ENCODE results near the gene TRABD.
A peak's percentile ranks its signal among the peaks of the same experiment; 100 is the strongest.
"Not testable (repeated sequence)": the region's sequence is repeated elsewhere in the genome, so short reads cannot be mapped to it uniquely, and the experiment has no call there.

TRABD gene

GRCh38 chr22:50185375-50186087, at the start of gene TRABD:
TSS of gene TRABD (plus strand) at chr22:50185913. CDS start at chr22:50193061, 7,148 bp downstream.
- peak; percentile 78 to 80 for DNase-seq

GRCh38 chr22:50136581-50137015, 49.1 kb upstream of the TRABD start:
- DNase-seq, result no peak

- not testable (repeated sequence) for DNase-seq
Observed at GRCh38 chr22:50137277-50137676, 48.4 kb upstream of the TRABD start.

DNA sequence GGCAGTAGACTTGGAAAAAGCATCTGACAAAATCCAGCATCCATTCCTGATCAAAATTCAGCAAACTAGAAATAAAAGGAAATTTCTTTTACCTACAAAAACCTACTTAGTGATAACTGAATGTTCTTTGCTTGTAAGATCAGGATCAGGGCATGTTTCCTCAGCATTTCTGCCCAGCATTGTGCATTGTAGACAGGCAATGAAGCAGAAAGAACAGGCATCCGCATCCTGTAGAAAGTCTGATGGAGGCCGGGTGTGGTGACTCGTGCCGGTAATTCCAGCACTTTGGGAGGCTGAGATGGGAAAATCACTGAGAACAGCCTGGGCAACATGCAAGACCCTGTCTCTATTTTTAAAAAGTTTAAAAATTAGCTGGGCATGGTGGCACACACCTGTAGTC, 47.7 kb upstream of the TRABD start:
- DNase-seq, result no peak

DNA sequence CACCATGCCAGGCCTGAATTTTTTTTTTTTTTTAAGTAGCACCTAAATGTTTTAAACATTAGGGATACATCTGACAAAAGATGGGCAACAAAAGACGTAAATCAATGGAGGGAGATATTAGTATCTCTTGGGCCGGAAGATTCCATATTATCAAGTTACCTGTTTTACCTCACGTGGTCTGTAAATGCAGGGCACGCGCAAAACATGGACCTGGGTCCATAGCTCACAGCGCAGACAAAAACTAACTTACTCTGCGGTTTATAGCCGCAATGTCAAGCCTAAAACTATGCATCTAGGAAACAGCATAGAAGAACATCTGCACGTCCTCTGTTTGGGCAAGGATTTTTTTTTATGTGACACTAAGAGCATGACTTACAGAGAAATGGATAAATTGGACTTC, 46.7 kb upstream of the TRABD start:
- no peak for DNase-seq

DNA sequence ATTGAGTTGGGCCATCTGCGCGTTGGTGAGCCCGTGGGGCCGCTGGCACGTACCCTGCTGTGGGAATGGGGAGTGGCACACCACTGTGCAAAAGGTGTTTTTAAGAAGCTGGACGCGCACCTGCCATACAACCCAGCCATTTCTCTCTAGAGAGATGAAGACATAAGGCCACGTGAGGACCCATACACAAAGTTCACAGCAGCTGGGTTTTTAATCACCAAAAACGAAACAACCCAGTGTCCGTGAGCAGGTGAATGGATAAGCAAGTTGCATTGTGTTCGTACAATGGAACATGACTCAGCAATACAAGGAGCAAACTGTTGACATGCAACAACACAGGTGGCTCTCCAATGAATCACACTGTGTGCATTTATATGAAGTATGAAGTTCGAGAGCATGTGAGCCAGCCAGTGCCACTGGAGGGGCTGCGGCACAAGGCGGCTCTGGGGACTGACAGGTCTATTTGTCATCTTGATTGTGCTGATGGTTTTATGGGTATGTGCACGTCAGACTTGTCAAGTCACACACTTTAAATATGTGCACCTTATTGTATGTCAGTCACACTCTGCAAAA, 45.8 kb upstream of the TRABD start:
- no peak for DNase-seq

DNA sequence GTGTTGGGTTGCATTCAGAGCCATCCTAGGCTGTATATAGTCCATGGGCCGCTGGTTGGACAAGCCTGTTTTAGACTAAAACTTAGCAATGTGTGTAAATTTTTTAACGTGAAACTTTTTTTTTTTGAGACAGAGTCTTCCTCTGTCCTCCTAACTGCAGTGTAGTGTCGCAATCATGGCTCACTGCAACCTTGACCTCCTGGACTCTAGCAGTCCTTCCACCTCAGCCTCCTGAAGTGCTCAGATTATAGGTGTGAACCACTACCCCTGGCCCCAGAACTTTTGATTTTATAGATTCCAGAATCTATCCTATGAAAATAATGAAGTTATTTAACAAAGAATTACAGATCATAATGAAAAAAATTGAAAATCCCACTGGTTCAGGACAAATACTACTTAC, 45.1 kb upstream of the TRABD start:
- no peak for DNase-seq

DNA sequence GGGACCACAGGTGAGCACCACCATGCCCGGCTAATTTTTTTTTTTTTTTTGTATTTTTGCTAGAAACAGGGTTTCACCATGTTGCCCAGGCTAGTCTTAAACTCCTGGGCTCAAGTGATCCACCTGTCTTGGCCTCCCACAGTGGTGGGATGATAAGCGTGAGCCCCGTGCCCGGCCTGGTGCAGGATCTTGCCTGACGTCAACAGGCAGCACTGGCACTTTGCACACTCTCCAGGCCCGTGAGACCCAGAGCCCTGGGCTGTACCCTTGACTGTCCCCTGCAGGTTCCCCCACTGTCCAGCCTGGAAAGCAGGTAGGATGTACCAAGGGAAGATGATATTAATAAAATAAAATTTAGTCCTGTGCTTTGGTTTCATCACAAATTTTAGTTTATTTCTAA, 44.3 kb upstream of the TRABD start:
- DNase-seq, result no peak

- no peak for DNase-seq
Observed at GRCh38 chr22:50141891-50142363, 43.8 kb upstream of the TRABD start.

DNA sequence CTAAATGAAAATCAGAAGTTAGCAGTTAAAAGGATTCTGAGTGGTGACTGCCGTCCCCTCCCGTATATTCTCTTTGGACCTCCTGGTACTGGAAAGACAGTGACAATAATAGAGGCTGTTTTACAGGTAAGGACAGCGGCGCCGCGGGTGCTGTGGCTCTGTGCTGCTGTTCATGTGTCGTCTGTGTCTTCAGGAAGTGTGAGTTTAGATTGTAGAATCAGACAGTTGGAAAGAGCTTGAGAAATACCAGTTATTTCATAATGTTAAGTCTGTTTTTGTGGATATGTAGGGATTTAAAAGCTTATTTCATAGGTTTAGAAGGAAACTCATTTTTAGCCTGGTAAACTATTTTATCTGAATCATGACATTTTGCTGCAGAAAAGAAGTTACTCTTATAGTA, 42.6 kb upstream of the TRABD start:
- no peak for DNase-seq

- no peak for DNase-seq
Observed at GRCh38 chr22:50144005-50144614, 41.6 kb upstream of the TRABD start.

GRCh38 chr22:50145721-50146438, 39.8 kb upstream of the TRABD start:
- DNase-seq, result no peak

DNA sequence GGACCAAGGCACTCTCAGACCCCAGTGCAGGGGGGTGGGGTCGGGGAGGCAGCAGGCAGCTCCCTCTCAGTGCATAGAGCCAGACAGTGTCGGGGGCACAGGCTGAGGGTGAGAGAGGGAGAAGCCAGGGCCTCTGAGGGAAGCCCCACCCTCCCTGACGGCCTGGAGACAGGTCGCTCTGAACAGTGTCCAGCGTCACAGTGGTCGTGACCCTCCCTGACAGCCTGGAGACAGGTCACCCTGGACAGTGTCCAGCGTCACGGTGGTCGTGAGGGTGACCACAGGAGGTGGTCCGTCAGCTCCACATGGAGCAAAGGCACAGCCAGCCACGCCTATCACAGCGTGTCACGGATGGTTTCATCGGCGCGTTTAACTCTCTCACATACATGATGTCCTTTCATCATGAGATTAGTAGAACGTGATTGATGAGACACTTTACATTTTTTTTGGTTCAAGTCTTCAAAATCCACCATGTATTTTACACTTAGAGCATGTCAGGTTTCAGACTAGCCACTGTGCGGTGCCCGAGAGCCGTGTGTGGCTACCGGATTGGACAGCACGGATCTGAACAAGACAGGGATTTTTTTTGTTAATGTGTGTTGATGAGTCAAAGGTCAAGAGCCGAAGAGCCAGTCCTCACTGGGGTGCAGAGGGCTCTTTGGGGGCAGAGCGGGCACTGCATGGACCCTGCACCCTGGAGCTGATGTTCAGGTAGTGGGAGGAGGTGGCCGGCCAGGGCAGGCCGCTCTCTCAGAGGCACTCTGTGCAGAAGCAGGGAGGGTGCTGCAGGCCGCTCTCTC, 39.1 kb upstream of the TRABD start:
- peak; percentile 57 to 64 for DNase-seq

DNA sequence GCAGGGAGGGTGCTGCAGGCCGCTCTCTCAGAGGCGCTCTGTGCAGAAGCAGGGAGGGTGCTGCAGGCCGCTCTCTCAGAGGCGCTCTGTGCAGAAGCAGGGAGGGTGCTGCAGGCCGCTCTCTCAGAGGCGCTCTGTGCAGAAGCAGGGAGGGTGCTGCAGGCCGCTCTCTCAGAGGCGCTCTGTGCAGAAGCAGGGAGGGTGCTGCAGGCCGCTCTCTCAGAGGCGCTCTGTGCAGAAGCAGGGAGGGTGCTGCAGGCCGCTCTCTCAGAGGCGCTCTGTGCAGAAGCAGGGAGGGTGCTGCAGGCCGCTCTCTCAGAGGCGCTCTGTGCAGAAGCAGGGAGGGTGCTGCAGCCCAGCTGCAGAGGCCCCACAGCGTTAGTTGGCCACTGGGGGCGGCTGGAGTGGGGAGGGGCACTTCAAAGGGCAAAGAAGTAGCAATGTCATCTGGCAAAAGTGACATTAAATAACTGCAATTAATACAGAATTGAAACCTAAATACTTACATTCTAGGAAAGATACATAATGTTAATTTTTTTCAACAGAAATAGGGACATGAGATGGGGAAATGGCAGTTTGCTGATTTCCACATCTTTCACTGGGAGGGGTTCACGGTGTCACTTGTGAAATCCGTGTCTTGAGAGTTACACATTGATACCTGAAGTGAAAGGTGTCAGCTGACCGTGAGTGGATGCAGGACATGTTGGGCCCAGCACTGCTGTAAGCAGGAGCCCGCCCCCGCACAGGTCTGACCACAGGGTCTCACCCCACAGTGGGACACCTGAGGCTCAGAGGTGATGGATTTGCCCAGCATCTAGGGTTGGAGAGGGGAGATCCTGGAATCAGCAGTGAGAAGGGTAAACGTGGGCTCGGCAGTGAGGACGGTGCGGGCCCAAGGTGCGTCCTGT, 38.2 kb upstream of the TRABD start:
- DNase-seq, result not testable (repeated sequence)

DNA sequence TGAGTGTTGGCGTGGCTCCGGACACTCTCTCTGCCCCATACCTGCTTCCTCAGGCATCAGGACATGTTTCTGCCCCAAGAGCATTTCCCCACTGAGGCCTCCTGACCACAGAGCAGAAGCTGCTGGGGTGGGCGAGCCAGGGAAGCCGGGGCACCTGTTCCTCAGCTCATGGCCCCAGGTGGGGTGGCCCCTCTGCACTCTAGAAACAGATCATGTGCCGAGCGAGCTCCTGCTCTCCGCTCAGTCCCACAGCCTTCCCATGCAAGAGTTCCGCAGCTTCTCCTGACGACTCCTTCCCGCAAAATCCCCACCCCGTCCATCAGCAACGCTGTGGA, 37.6 kb upstream of the TRABD start:
- DNase-seq, result no peak

DNA sequence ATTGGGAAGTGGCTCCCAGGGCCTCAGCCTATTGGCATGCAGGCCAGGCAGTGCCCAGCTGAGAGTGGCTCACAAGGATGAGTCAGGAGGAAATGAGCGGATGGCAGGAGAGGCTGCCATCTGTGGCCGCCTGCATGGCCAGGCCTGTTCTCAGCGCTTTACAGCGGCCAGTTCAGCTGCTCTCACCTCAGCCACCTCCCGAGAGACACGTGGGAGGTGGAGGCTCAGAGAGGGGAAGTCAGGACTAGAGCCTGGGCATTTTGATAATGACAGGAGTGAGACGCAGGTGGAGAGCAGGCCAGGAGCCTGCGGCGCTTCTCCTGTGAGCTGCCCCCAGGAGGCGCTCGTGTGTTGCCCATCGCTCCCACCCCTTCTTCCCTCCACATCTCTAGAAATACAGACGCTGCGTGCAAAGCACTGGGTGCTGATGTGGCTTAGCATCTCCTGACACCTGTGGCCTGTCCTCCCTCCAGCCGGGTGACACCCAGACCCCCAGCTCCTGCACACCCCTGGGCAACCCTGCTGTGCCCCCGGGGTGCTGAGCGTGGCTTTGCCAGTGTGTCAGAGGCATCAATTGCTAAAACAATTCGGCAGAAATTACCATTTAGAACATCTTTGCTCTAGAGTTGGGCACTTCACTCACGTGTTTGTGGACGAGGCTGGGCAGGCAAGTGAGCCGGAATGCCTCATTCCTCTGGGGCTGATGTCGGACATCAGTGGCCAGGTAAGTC, 36.6 kb upstream of the TRABD start:
- peak; percentile 84 to 86 for DNase-seq

DNA sequence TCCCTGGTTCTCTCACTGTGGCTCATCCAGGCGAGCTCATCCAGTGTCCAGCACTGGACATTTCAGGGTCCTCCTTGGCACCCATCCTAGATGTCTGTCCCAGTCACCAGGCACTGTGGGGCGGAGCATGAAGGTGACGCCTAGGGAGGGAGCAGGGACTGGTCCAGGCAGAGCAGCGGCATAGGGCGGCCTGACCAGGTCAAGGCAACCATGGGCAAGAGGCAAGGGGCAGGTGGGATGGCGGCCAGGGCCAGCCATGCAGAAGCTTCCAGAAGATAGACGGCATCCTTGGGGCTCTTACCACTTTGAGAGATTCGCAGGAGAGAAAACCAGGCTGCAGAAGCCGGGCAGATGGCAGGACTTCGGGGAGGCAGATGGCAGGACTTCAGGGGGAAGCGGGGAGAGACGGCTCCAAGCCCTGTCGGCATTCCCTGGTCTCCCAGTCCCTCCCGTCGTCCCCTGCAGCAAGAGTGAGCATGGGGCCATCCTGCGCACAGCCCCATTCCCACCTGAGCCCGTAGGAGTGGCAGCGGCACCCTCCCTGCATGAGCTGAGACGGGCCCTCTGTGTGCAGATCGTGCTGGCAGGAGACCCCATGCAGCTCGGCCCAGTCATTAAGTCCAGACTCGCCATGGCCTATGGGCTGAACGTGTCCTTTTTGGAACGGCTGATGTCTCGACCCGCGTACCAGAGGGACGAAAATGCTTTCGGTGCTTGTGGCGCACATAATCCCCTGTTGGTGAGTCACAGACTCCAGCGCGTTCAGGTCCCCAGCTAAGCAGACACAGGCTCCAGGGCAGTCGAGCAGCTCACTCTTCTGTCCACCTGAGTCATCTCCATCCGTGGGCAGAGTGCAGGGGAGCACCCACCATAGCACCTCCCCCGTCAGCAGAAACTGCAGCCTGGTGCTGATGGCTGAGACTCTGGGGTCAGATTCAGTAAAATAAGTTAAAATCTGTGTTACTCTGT, 35.3 kb upstream of the TRABD start:
- no peak for DNase-seq

DNA sequence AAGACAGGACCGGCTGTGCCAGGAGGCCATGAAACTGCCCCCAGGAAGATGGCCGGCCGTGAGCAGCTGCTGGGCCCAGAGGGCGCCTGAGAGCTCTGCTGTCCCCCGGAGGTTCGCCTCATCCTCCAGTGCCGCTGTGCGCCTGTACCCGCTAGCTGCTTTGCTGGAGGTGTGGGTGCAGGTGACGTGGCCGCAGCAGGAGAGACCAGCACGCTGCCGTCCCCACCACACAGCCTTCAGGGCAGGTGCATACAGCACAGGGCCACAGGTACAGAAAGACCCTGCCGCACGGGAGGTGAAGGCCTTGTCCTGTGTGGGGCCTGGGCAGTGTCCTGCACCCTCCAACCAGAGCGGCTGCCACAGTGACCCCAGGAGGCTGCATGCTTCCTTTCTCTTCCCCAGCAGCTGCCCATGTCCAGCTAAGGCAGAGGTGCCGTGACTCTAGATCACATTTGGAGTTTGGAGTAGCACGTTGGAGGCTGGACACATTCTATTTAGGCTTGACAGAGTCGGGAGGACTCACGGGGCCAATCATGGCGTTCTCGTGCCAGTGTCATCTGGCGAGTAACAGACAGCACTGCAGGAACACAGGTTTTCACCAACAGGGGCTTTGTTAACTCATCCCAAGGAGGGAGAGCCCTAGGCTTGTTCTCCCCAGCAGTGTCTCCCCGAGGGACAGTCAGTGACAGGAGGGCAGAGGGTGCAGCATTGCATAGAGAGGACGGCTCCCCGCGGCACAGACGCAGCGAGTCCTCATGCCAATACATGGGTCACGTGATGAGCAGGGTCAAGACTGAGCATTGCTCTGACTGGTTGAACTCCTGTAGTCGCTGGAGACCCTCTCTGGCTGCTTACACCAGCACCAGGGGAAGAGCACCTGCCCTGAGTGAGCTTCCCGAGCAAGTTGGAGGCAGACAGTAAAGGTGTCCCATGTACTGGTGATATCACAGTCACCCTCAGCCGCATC, 33.9 kb upstream of the TRABD start:
- DNase-seq, result no peak
